HepG2 (cell line): Measurements from ENCODE around the gene ROBO2. TPM values are rescaled to one million over a fixed set of nuclear protein-coding genes. Genes with fewer than 3 reads are reported as not detected.

Experiments
- ATAC-seq: fragments of 200-7000 bp; cut with Tn5 transposase; 3 replicates; pipeline ENCODE4 v1.9.1; 2020; ENCODE audit warnings: mild to moderate bottlenecking, moderate library complexity
- BruUV-seq: library from RNA; stranded (reverse); fragments of 400-500 nt; replicated peaks from 2 replicates; lab custom pipeline; 2021; lab: Mats Ljungman, UMichigan
- CTCF ChIA-PET: fragments of 300-600 bp; formaldehyde crosslinking; extraction: SDS; loops from one replicate; lab custom pipeline; 2021; ENCODE audit warnings: low total read pairs, inconsistent platforms, low intra/inter-chr PET ratio; lab: Yijun Ruan, JAX
- POLR2A ChIA-PET: fragments of 350-600 bp; sonication (Branson Sonifier 250); formaldehyde crosslinking; loops from one replicate; lab custom pipeline; 2020; ENCODE audit warnings: antibody characterized with exemption, inconsistent platforms; lab: Yijun Ruan, JAX
- DNase-seq: peaks from one replicate; pipeline ENCODE4 v3.0.0-alpha.2; 2015; ENCODE audit warnings: low spot score
- FAIRE-seq: peaks from 3 replicates; lab custom pipeline; 2011; peaks lifted over from hg19 to GRCh38; lab: Jason Lieb, UNC
- H2AFZ ChIP-seq: one replicate; pipeline ENCODE4 v1.6.1; 2011; ENCODE audit warnings: low read length, inconsistent platforms
- H3K27ac ChIP-seq: fragments of 300-600 bp; 3 replicates; pipeline ENCODE4 v1.8.0; 2011; ENCODE audit warnings: mixed run types, mild to moderate bottlenecking, mixed read lengths, low read length, inconsistent platforms; ENCODE audit not compliant: insufficient read depth; ENCODE audit errors: extremely low read length
- H3K27me3 ChIP-seq, 2 experiments: fragments of 200-600 bp in 1 of 2; 2 replicates in 1 of 2; 3 replicates in 1 of 2; pipeline versions ENCODE4 v1.6.0 to v1.8.0; 2011; ENCODE audit warnings: low read length in 2 of 2, mild to moderate bottlenecking in 2 of 2, moderate library complexity in 2 of 2, inconsistent platforms in 1 of 2; ENCODE audit not compliant: insufficient read depth in 2 of 2, control insufficient read depth in 1 of 2
- H3K36me3 ChIP-seq, 2 experiments: fragments of 200-600 bp in 1 of 2; replicated peaks in 1 of 2; 2 replicates in 1 of 2; 3 replicates in 1 of 2; pipeline versions ENCODE4 v1.5.1 to v1.8.0; 2011; ENCODE audit warnings: low read length in 2 of 2, inconsistent platforms in 1 of 2; ENCODE audit not compliant: insufficient read depth in 2 of 2, control insufficient read depth in 1 of 2
- H3K4me1 ChIP-seq: 2 replicates; pipeline ENCODE4 v1.5.1; 2012; ENCODE audit warnings: low read length, inconsistent platforms; ENCODE audit not compliant: insufficient read depth
- H3K4me2 ChIP-seq: 2 replicates; pipeline ENCODE4 v1.6.0; 2011; ENCODE audit warnings: low read depth, low read length, inconsistent platforms
- H3K4me3 ChIP-seq, 3 experiments: fragments of 200-600 bp in 1 of 3; sonication (generic), shearing (Covaris generic) in 1 of 3; replicated peaks in 1 of 3; 2 replicates each; pipeline ENCODE4 v1.5.1; 2011 to 2016; ENCODE audit warnings: low read length in 3 of 3, inconsistent platforms in 2 of 3, low read depth in 2 of 3, mild to moderate bottlenecking in 2 of 3, control low read depth in 1 of 3, mixed read lengths in 1 of 3; ENCODE audit not compliant: insufficient read depth in 1 of 3
- H3K79me2 ChIP-seq: one replicate; pipeline ENCODE4 v1.6.1; 2011; ENCODE audit warnings: low read length, inconsistent platforms; ENCODE audit not compliant: insufficient read depth
- H3K9ac ChIP-seq: 2 replicates; pipeline ENCODE4 v1.6.0; 2011; ENCODE audit warnings: mild to moderate bottlenecking, low read depth, low read length, inconsistent platforms; ENCODE audit not compliant: insufficient read depth
- H3K9me3 ChIP-seq: 2 replicates; pipeline ENCODE4 v1.5.1; 2012; ENCODE audit warnings: mild to moderate bottlenecking, low read length
- H4K20me1 ChIP-seq: 2 replicates; pipeline ENCODE4 v1.6.0; 2011; ENCODE audit warnings: inconsistent platforms, mild to moderate bottlenecking, low read length, moderate library complexity; ENCODE audit not compliant: insufficient read depth
- ARID2 ChIP-seq: sonication (generic); formaldehyde crosslinking; IDR thresholded peaks from 2 replicates; pipeline ENCODE4 v1.8.1; 2022; ENCODE audit warnings: mild to moderate bottlenecking, missing genetic modification reagents, borderline replicate concordance
- BCL6 ChIP-seq: IDR thresholded peaks from 2 replicates; pipeline ENCODE4 v1.6.1; 2016; ENCODE audit warnings: missing genetic modification reagents, missing compliant biosample characterization
- CBFB ChIP-seq: sonication (generic); formaldehyde crosslinking; IDR thresholded peaks from 2 replicates; pipeline ENCODE4 v1.4.0; 2020; ENCODE audit warnings: missing genetic modification reagents
- CREB3 ChIP-seq: sonication (generic); formaldehyde crosslinking; IDR thresholded peaks from 2 replicates; pipeline ENCODE4 v1.5.0; 2020; ENCODE audit warnings: missing genetic modification reagents
- HIC2 ChIP-seq: sonication (generic); formaldehyde crosslinking; IDR thresholded peaks from 2 replicates; pipeline ENCODE4 v1.9.0; 2022; ENCODE audit warnings: low read depth, missing genetic modification reagents
- HMG20B ChIP-seq: conservative IDR thresholded peaks from 2 replicates; pipeline ENCODE4 v1.6.1; 2016; ENCODE audit warnings: missing genetic modification reagents, missing compliant biosample characterization
- HNRNPK ChIP-seq: fragments of 200-400 bp; formaldehyde crosslinking; IDR thresholded peaks from 2 replicates; pipeline ENCODE4 v1.6.1; 2018; ENCODE audit warnings: low read length, low read depth, moderate library complexity, mild to moderate bottlenecking; ENCODE audit not compliant: poor library complexity, severe bottlenecking
- HOMEZ ChIP-seq: IDR thresholded peaks from 2 replicates; pipeline ENCODE4 v1.6.1; 2016; ENCODE audit warnings: low read depth
- MATR3 ChIP-seq: sonication (generic); formaldehyde crosslinking; IDR thresholded peaks from 2 replicates; pipeline ENCODE4 v1.4.0; 2020; ENCODE audit warnings: missing genetic modification reagents
- MED13 ChIP-seq: sonication (generic); formaldehyde crosslinking; IDR thresholded peaks from 2 replicates; pipeline ENCODE4 v1.5.0; 2020; ENCODE audit warnings: missing genetic modification reagents
- MXI1 ChIP-seq: IDR thresholded peaks from 3 replicates; pipeline ENCODE4 v1.6.1; 2012; ENCODE audit warnings: low read depth, low read length, inconsistent platforms, borderline replicate concordance
- REPIN1 ChIP-seq: sonication (generic); formaldehyde crosslinking; IDR thresholded peaks from 2 replicates; pipeline ENCODE4 v1.8.0; 2022; ENCODE audit warnings: missing genetic modification reagents, low read depth, mild to moderate bottlenecking, borderline replicate concordance
- RFX5 ChIP-seq: IDR thresholded peaks from 2 replicates; pipeline ENCODE4 v1.6.1; 2011; ENCODE audit warnings: low read depth, low read length, improper control_type of control experiment
- SETDB1 ChIP-seq: sonication (generic); formaldehyde crosslinking; IDR thresholded peaks from 2 replicates; pipeline ENCODE4 v1.5.1; 2020; ENCODE audit warnings: missing genetic modification reagents, mild to moderate bottlenecking, borderline replicate concordance
- TGIF2 ChIP-seq: IDR thresholded peaks from 2 replicates; pipeline ENCODE4 v1.6.1; 2016; ENCODE audit warnings: control low read depth, missing compliant biosample characterization
- ZBTB43 ChIP-seq: sonication (generic); formaldehyde crosslinking; conservative IDR thresholded peaks from 2 replicates; pipeline ENCODE4 v1.4.0; 2020; ENCODE audit warnings: missing genetic modification reagents
- ZNF329 ChIP-seq: sonication (generic); formaldehyde crosslinking; IDR thresholded peaks from 2 replicates; pipeline ENCODE4 v1.9.0; 2021; ENCODE audit warnings: low read depth, mild to moderate bottlenecking, missing genetic modification reagents
- ZNF335 ChIP-seq: sonication (generic); formaldehyde crosslinking; IDR thresholded peaks from 2 replicates; pipeline ENCODE4 v1.4.0; 2020; ENCODE audit warnings: missing genetic modification reagents
- ZNF431 ChIP-seq: sonication (generic); formaldehyde crosslinking; IDR thresholded peaks from 2 replicates; pipeline ENCODE4 v1.9.0; 2022; ENCODE audit warnings: missing genetic modification reagents, low read depth, mild to moderate bottlenecking, borderline replicate concordance
- ZNF44 ChIP-seq: sonication (generic); formaldehyde crosslinking; IDR thresholded peaks from 2 replicates; pipeline ENCODE4 v1.5.1; 2020; ENCODE audit warnings: mild to moderate bottlenecking, missing genetic modification reagents
- WGBS: methylation state at CpG from one replicate; pipeline ENCODE4 v1.1.6; 2017; ENCODE audit warnings: low lambda C conversion rate; 5-methylcytosine and 5-hydroxymethylcytosine counted together
- in situ Hi-C: cut with HindIII; loops from 2 replicates; pipeline ENCODE4 v1.10.0; 2017; ENCODE audit warnings: low pct_unique_long_range_greater_than_20kb; ENCODE audit not compliant: extremely low pct_ligation_motif_present
- intact Hi-C: fragments of 100-400 bp; cut with micrococcal nuclease; formaldehyde crosslinking; loops from one replicate; pipeline ENCODE4 v1.10.0; 2022; ENCODE audit not compliant: unreplicated experiment
- polyA plus RNA-seq, 8 experiments: library from polyadenylated mRNA; depleted of rRNA in 3 of 8; stranded (reverse) in 7 of 8; unstranded in 1 of 8; fragments of >200 nt; fragmentation: Illumina TruSeq in 4 of 8; extraction: Trizol in 4 of 8; gene quantifications; 2 replicates each; pipeline versions ENCODE4 v1.2.1 to v1.2.3, GENCODE V29; 2011 to 2016; ENCODE audit warnings: low read depth in 4 of 8, missing spikeins in 1 of 8, mixed read lengths in 1 of 8; ENCODE audit not compliant: insufficient read depth in 1 of 8
- total RNA-seq, 5 experiments: library from RNA; depleted of rRNA; stranded (reverse); fragments of >200 nt; fragmentation: Illumina TruSeq; extraction: Trizol; gene quantifications; 2 replicates each; pipeline ENCODE4 v1.2.3, GENCODE V29; 2016; ENCODE audit warnings: low read depth in 1 of 5

ROBO2 gene
- total and polyA plus RNA-seq, 2 of the 13 experiments (the other 11 are each of a cell fraction or from before 2014, with no cell fraction given): not detected

GRCh38 chr3:77096966-77097890 lies 57.3 kb downstream of the ROBO2 start:
- H2AFZ ChIP-seq: no peak overlapping the region
- H3K79me2 ChIP-seq: no peaks in the 10 kb centered on the region
- H3K4me3 ChIP-seq: no peak overlapping the region
- 55% methylated on average over 12 of the region's 12 CpGs for WGBS
- H3K27ac ChIP-seq: no peak overlapping the region
- H3K4me1 ChIP-seq: no peaks in the 10 kb centered on the region
- H4K20me1 ChIP-seq: no peaks in the 10 kb centered on the region
- TF ChIP-seq CREB3 (CRISPR knock-in tag) (no peak), MATR3 (no peak), MED13 (CRISPR knock-in tag) (no peak), ARID2 (no peak), ZNF431 (CRISPR knock-in tag) (no peak), MXI1 (no peak), SETDB1 (no peak), CBFB (no peak), ZNF44 (CRISPR knock-in tag) (no peak), REPIN1 (CRISPR knock-in tag) (no peak), BCL6 (no peak), HMG20B (no peak), HOMEZ (CRISPR knock-in tag) (no peak), TGIF2 (CRISPR knock-in tag) (no peak), ZNF329 (no peak), RFX5 (no peak), ZNF335 (no peak), HIC2 (CRISPR knock-in tag) (no peak), HNRNPK (no peak), ZBTB43 (CRISPR knock-in tag) (no peak)
- intact Hi-C loops: no loop called here
- ATAC-seq (no peak), DNase-seq (no peak), FAIRE-seq (no peak)
- H3K9ac ChIP-seq: no peak overlapping the region
- H3K9me3 ChIP-seq: no peaks in the 10 kb centered on the region
- no peaks in the 10 kb centered on the region for H3K36me3 ChIP-seq
- no TSS peak for BruUV-seq
- in situ Hi-C loops: no loop called here
- ChIA-PET CTCF (no interaction called here), POLR2A (no interaction called here)
- H3K4me2 ChIP-seq: no peak overlapping the region
- no peaks in the 10 kb centered on the region for H3K27me3 ChIP-seq
